Neural crest cell (in vitro differentiated cells): ENCODE results near the gene HSPA4L. TPM values are rescaled to one million over a fixed set of nuclear protein-coding genes. Genes with fewer than 3 reads are reported as not detected.
A peak's percentile ranks its signal among the peaks of the same experiment; 100 is the strongest.

Source experiments
- DNase-seq: peaks from one replicate; pipeline ENCODE4 v3.0.0; 2021; ENCODE audit warnings: low read depth, mixed read lengths, low spot score
- H3K27ac Mint-ChIP-seq: one replicate; pipeline ENCODE4 v1.8.0; 2021; ENCODE audit warnings: mild to moderate bottlenecking, mixed read lengths; ENCODE audit not compliant: unreplicated experiment
- H3K27me3 Mint-ChIP-seq: 2 replicates; pipeline ENCODE4 v1.8.0; 2021; ENCODE audit warnings: low read depth, mild to moderate bottlenecking, mixed read lengths
- H3K36me3 Mint-ChIP-seq: 2 replicates; pipeline ENCODE4 v1.8.0; 2021; ENCODE audit warnings: low read depth, mild to moderate bottlenecking, mixed read lengths
- H3K4me1 Mint-ChIP-seq: 2 replicates; pipeline ENCODE4 v1.8.0; 2021; ENCODE audit warnings: mixed read lengths
- H3K4me3 Mint-ChIP-seq: one replicate; pipeline ENCODE4 v1.8.0; 2021; ENCODE audit warnings: mild to moderate bottlenecking, mixed read lengths
- H3K9me3 Mint-ChIP-seq: 2 replicates; pipeline ENCODE4 v1.8.0; 2021; ENCODE audit warnings: mixed read lengths
- total RNA-seq: library from RNA; stranded (reverse); gene quantifications from 2 replicates; pipeline ENCODE4 v1.2.1, GENCODE V29; 2021
- TF ChIP-seq, protein P1 (sequence below): fragments of 200-600 bp; sonication (generic); conservative IDR thresholded peaks from 2 replicates; pipeline ENCODE4 v1.5.0; 2021; ENCODE audit warnings: antibody characterized with exemption, mild to moderate bottlenecking

Gene HSPA4L
- total RNA-seq, 1 donor from 2014 or later, result 7.7 TPM

DNA sequence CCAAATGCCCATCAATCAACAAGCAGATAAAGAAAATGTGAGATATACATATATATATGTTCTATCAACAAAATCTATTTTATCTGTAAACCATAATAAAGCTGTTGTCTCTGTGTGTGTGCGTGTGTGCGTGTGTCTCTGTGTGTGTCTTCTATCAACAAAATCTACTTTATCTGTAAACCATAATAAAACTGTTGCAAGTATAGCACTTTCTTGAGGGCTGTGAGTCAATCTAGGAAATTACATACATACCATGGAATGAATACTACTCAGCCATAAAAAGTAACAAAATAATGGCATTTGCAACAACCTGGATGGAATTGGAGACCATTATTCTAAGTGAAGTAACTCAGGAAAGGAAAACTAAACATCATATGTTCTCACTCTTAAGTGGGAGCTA lies 86.1 kb downstream of the HSPA4L start:
- TF ChIP-seq, protein P1, sequence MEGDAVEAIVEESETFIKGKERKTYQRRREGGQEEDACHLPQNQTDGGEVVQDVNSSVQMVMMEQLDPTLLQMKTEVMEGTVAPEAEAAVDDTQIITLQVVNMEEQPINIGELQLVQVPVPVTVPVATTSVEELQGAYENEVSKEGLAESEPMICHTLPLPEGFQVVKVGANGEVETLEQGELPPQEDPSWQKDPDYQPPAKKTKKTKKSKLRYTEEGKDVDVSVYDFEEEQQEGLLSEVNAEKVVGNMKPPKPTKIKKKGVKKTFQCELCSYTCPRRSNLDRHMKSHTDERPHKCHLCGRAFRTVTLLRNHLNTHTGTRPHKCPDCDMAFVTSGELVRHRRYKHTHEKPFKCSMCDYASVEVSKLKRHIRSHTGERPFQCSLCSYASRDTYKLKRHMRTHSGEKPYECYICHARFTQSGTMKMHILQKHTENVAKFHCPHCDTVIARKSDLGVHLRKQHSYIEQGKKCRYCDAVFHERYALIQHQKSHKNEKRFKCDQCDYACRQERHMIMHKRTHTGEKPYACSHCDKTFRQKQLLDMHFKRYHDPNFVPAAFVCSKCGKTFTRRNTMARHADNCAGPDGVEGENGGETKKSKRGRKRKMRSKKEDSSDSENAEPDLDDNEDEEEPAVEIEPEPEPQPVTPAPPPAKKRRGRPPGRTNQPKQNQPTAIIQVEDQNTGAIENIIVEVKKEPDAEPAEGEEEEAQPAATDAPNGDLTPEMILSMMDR, result no peak
- Mint-ChIP-seq H3K36me3 (peaks cover 13% of the 10 kb centered on the region), H3K4me3 (no peak overlapping the region), H3K9me3 (peaks cover 14% of the 10 kb centered on the region), H3K27ac (no peak overlapping the region), H3K27me3 (no peaks in the 10 kb centered on the region), H3K4me1 (peaks cover 12% of the 10 kb centered on the region)
- DNase-seq, result no peak

DNA sequence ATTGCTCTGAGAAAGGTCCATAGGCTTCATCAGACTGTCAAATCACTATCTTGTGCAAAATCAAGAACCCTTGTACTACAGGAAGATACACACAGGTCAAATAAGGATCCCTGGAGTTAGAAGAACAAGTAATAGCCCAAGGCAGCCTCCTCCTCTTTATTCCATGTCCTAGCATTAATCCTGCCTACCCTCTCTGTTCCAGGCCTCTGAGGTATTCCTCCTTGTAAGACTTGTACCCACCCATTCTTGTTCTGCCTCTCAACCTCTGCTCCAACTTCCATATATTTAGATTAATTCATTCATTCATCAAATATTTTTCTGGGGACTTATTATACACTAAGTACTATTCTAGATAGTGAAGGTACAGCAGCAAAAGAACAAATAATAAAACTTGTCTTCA lies 88.2 kb downstream of the HSPA4L start:
- H3K27ac Mint-ChIP-seq, result no peak overlapping the region
- TF ChIP-seq, protein P1, result no peak
- no peak overlapping the region for H3K4me3 Mint-ChIP-seq
- H3K9me3 Mint-ChIP-seq, result peaks cover 14% of the 10 kb centered on the region
- no peak for DNase-seq
- H3K4me1 Mint-ChIP-seq, result peaks cover 12% of the 10 kb centered on the region
- peaks cover 15% of the 10 kb centered on the region for H3K36me3 Mint-ChIP-seq
- H3K27me3 Mint-ChIP-seq, result no peaks in the 10 kb centered on the region

DNA sequence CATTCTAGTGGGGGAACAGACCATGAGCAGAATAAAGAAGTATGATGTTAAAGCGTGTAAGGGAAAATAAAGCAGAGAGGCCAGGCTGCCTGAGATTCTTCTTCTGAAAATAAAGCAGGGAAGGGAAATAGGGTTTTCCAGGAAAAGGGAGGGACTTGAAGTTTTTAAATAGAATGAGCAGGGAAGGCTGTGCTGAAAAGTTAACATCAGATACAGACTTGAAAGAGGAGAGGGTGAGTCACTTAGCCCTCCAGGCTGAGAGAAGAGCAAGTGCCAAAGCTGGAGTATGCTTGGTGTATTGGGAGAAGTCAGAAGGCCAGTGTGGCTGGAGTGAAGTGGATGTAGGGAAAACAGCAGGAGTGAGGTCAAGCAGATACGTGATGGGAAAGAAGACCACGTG lies 88.6 kb downstream of the HSPA4L start:
- H3K4me1 Mint-ChIP-seq, result peaks cover 12% of the 10 kb centered on the region
- TF ChIP-seq, protein P1, result no peak
- no peaks in the 10 kb centered on the region for H3K27me3 Mint-ChIP-seq
- H3K4me3 Mint-ChIP-seq, result no peak overlapping the region
- peaks cover 17% of the 10 kb centered on the region for H3K36me3 Mint-ChIP-seq
- H3K27ac Mint-ChIP-seq, result no peak overlapping the region
- peaks cover 14% of the 10 kb centered on the region for H3K9me3 Mint-ChIP-seq
- DNase-seq, result no peak

DNA sequence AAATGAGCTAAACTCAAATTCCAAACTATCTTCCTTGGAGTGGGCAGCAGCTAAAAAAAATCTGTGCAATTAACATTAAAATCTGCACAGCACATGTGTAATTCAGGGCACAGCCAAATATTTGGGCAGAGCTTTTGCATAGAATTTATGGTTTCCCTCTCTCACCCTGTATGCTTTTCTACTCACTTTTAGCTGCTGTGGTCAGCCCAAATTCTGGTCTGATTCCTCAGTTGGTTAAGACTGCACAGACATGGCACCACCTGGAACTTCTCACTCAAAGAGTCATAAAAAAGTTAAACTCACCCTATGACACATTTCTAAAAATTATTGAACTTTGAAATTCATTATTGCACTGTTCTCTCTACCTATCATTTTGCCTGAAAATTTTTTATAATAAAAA lies 93.7 kb downstream of the HSPA4L start:
- H3K36me3 Mint-ChIP-seq, result peaks cover 14% of the 10 kb centered on the region
- peaks cover 2% of the 10 kb centered on the region for H3K9me3 Mint-ChIP-seq
- no peak overlapping the region for H3K4me3 Mint-ChIP-seq
- H3K27ac Mint-ChIP-seq, result no peak overlapping the region
- DNase-seq, result no peak
- peaks cover 16% of the 10 kb centered on the region for H3K4me1 Mint-ChIP-seq
- TF ChIP-seq, protein P1, result no peak
- no peaks in the 10 kb centered on the region for H3K27me3 Mint-ChIP-seq

DNA sequence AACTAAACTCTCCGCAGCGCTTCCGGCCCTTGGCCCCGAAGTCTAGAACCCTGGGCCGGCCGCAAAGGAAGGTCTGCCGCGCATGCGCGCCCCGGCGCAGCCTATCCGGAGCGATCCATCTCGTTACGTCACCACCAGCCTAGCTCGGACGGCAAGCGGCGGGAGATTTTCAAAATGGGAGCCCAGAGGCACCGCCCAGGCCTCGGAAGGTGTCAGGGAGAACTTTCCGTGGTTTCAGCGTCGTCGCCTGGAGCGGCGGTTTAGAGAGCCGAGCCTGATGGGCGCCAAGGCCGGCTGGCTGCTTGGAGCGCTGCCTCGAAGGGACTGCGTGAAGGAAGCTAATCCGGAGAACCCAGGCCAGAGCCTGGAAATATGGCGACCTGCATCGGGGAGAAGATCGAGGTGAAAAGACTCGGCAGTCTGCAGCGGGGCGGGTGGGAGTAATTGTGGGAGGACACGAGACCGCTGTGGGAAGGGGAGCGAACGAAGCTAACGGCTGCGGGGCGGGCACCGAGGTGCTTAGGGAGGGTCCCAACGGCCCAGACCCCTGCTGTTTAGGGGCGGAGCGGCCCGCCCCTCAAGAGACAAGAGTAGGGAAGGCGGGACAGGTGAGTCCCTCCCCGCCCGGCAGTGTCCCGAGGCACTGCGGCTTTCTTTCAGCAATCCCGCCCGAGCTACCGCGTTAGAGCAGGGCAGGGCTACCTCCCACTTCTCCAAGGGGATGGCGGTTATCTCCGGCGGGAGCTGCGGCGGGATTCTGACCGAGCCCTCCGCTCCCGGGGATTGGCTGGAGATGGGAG lies 98.8 kb downstream of the HSPA4L start, which contains the start of gene PLK4:
Gene PLK4 (plus strand): TSS at position 131 of the 800 bp plus-strand sequence. CDS start 242 bp downstream, at position 373.
- Mint-ChIP-seq H3K27me3 (no peaks in the 10 kb centered on the region), H3K4me1 (peaks cover 23% of the 10 kb centered on the region), H3K27ac (peak within 1 kb of the TSS; percentile 99), H3K4me3 (peak within 1 kb of the TSS; percentile 96), H3K9me3 (no peaks in the 10 kb centered on the region), H3K36me3 (peaks cover 12% of the 10 kb centered on the region)
- TF ChIP-seq, protein P1, result no peak
- DNase-seq, result peak; percentile 89
